Thyroid gland (tissue), 4 donors: ENCODE results near the gene TRABD2A.

Source experiments
- POLR2A ChIP-seq, 2 donors: fragments of 450-650 bp; IDR thresholded peaks; one replicate each; pipeline ENCODE4 v1.6.1; 2017; ENCODE audit warnings: antibody characterized with exemption in 2 of 2, mild to moderate bottlenecking in 2 of 2, moderate library complexity in 1 of 2
- TF ChIP-seq, protein P1 (sequence below), 6 experiments: fragments of 200-600 bp in 3 of 6; fragments of 450-650 bp in 3 of 6; sonication (generic) in 3 of 6; IDR thresholded peaks; one replicate each; pipeline ENCODE4 v1.5.1; 2016 to 2019; ENCODE audit warnings: antibody characterized with exemption in 6 of 6, mild to moderate bottlenecking in 2 of 6, inconsistent platforms in 1 of 6, moderate library complexity in 1 of 6

DNA sequence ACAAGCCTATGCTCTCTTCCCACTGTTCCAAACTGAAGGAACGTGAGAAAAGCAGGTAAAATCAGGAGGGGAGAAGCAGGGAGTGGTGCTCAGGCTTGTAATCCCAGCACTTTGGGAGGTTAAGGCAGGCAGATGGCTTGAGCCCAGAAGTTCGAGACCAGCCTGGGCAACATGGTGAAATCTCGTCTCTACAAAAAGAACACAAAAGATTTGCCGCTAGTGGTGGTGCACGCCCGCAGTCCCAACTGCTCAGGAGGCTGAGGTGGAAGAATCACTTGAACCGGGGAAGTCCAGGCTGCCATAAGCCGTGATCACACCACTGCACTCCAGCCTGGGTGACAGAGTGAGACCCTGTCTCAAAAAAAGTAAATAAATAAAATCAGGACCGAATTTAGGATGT is 23.3 kb upstream of the TRABD2A start:
- TF ChIP-seq, protein P1, sequence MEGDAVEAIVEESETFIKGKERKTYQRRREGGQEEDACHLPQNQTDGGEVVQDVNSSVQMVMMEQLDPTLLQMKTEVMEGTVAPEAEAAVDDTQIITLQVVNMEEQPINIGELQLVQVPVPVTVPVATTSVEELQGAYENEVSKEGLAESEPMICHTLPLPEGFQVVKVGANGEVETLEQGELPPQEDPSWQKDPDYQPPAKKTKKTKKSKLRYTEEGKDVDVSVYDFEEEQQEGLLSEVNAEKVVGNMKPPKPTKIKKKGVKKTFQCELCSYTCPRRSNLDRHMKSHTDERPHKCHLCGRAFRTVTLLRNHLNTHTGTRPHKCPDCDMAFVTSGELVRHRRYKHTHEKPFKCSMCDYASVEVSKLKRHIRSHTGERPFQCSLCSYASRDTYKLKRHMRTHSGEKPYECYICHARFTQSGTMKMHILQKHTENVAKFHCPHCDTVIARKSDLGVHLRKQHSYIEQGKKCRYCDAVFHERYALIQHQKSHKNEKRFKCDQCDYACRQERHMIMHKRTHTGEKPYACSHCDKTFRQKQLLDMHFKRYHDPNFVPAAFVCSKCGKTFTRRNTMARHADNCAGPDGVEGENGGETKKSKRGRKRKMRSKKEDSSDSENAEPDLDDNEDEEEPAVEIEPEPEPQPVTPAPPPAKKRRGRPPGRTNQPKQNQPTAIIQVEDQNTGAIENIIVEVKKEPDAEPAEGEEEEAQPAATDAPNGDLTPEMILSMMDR (IDR thresholded peaks at IDR 0.05) = no peak
- no peak for TF ChIP-seq POLR2A (IDR thresholded peaks at IDR 0.05)
